Subcutaneous abdominal adipose tissue (tissue), 5 donors: Measurements from ENCODE around the gene ZNF468.
"Not testable (repeated sequence)": the region's sequence is repeated elsewhere in the genome, so short reads cannot be mapped to it uniquely, and the experiment has no call there.

Source experiments
- H3K27ac ChIP-seq: one replicate; pipeline ENCODE4 v1.7.0; 2013; ENCODE audit warnings: low read depth, mild to moderate bottlenecking, inconsistent platforms, low read length, moderate library complexity
- H3K27me3 ChIP-seq, 5 donors: one replicate each; pipeline ENCODE4 v1.7.0; 2013; ENCODE audit warnings: low read length in 5 of 5, inconsistent platforms in 1 of 5; ENCODE audit not compliant: control insufficient read depth in 5 of 5, insufficient read depth in 4 of 5
- H3K36me3 ChIP-seq, 5 donors: one replicate each; pipeline ENCODE4 v1.7.0; 2013; ENCODE audit warnings: low read length in 5 of 5; ENCODE audit not compliant: control insufficient read depth in 5 of 5, insufficient read depth in 5 of 5
- H3K4me1 ChIP-seq, 5 donors: one replicate each; pipeline ENCODE4 v1.7.0; 2013; ENCODE audit warnings: low read length in 5 of 5, mild to moderate bottlenecking in 3 of 5, moderate library complexity in 1 of 5; ENCODE audit not compliant: control insufficient read depth in 5 of 5, insufficient read depth in 5 of 5
- H3K4me3 ChIP-seq, 5 donors: one replicate each; pipeline ENCODE4 v1.7.0; 2013; ENCODE audit warnings: low read length in 5 of 5, low read depth in 1 of 5
- H3K9ac ChIP-seq, 5 donors: one replicate each; pipeline ENCODE4 v1.7.0; 2013; ENCODE audit warnings: low read length in 5 of 5, mild to moderate bottlenecking in 4 of 5, moderate library complexity in 3 of 5
- H3K9me3 ChIP-seq, 5 donors: one replicate each; pipeline ENCODE4 v1.7.0; 2013; ENCODE audit warnings: low read length in 5 of 5; ENCODE audit not compliant: control insufficient read depth in 5 of 5
- donor health status: healthy.
- donor health status: healthy.
- donor health status: healthy.
- donor health status: healthy.
- donor health status: healthy.

The ZNF468 gene

DNA sequence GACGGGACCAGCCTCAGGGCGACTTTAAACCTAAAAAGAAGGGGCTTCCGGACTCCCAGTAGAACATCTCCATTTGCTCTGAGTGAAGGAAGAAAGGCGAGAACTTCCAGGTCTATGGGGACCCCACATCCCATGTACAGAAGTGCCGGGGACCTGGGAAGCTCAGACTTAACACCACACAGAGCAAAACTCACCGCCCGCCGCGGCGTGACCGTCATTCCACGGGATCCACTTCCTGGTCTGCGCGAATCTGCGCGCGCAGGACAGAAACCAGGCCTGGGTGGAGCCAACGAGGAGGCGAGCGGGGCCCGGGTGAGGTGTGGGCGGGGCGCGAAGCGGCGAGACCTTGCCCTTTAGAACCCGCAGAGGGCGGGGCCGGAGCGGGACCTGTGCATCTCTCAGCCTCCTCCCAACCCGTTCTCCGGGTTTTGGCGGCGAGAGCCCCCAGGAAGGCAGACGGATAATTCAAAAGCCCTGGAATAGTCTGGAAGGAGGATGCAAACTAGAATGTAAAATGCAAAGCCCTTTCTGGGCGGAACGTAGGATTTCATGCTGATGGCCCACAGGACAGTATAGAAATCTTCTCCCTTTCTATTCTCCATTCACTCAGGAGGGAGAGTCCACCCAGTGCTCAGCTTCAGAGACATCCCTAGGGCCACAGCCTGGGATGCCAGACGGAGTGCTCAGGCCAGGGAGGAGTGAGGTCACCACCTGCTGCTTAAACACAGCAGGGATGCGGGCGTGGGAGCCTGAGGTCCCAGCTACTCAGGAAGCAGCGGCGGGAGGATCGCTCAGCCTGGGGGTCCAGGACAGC is at the start of gene ZNF468:
Gene ZNF468 (minus strand): TSS at position 242 of the 814 bp plus-strand sequence. CDS start 3,347 bp downstream, outside the sequence.
- peak within 1 kb of the TSS in 4 of 5 donors; percentile 68 to 84 (median 74) for H3K9ac ChIP-seq
- H3K36me3 ChIP-seq, result peaks cover 0 to 13% (median 9%) of the 10 kb centered on the region in 5 donors
- H3K4me1 ChIP-seq, H3K27me3 ChIP-seq, H3K27ac ChIP-seq, H3K9me3 ChIP-seq: not testable (repeated sequence)
- H3K4me3 ChIP-seq, result peak within 1 kb of the TSS; percentile 82 to 89 (median 87)

DNA sequence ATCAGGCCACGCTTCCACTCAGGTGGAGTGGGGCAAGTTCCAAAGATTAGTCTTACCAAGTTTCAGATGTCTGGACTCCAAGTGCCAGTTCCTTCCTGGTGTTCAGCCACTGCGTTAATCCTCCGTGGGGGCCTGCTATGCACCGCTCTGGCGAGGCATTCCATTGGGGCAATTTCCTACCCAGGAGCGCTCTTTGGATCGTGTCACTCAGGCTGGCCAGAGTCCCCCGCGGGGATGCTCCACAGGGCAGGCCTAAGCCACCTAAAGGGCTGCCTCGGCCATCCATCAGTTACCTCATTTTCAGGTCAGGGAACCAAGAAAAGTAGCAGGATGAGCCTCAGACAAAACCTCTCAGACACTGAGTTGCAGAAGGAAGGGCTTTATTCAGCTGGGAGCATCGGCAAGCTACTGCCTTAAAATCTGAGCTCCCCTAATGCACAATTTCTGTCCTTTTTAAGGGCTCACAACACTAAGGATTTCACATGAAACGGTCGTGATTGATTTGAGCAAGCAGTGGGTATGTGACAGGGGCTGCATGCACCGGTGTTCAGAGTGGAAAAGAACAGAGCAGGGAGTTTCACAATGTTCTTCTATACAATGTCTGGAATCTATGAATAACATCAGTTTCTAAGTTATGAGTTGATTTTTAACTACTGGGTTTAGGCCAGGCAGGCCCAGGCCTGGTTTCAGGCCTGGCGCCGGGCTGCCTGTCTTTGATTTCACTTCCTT is 46.8 kb upstream of the ZNF468 start:
- not testable (repeated sequence) for H3K27ac ChIP-seq, H3K4me3 ChIP-seq, H3K9ac ChIP-seq, H3K4me1 ChIP-seq, H3K27me3 ChIP-seq
- H3K9me3 ChIP-seq, result peaks cover 0 to 12% (median 0%) of the 10 kb centered on the region in 5 donors
- peaks cover 11 to 23% (median 19%) of the 10 kb centered on the region in 5 donors for H3K36me3 ChIP-seq

GRCh38 chr19:52901842-52902241 is 44.4 kb upstream of the ZNF468 start:
- H3K4me3 ChIP-seq, result no peak overlapping the region
- H3K9me3 ChIP-seq, result peaks cover 0 to 5% (median 0%) of the 10 kb centered on the region in 5 donors
- no peaks in the 10 kb centered on the region for H3K27me3 ChIP-seq
- peaks cover 0 to 11% (median 9%) of the 10 kb centered on the region in 5 donors for H3K4me1 ChIP-seq
- H3K9ac ChIP-seq, result no peak overlapping the region
- no peak overlapping the region for H3K27ac ChIP-seq
- H3K36me3 ChIP-seq, result peaks cover 0 to 9% (median 7%) of the 10 kb centered on the region in 5 donors

DNA sequence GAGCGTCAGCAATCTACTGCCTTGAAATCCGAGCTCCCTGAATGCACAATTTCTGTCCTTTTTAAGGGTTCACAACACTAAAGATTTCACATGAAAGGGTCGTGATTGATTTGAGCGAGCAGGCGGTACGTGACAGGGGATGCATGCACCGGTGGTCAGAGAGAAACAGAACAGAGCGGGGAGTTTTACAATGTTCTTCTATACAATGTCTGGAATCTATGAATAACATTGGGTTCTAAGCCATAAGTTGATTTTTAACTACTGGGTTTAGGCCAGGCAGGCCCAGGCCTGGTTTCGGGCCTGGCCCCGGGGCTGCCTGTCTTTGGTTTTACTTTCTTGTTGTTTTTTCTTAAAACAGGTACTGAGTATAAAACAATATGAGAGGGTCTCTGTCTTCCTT is 41.2 kb upstream of the ZNF468 start:
- not testable (repeated sequence) for H3K9me3 ChIP-seq, H3K4me3 ChIP-seq, H3K36me3 ChIP-seq, H3K9ac ChIP-seq, H3K27me3 ChIP-seq, H3K27ac ChIP-seq
- peaks cover 0 to 16% (median 14%) of the 10 kb centered on the region in 5 donors for H3K4me1 ChIP-seq

- Histone ChIP-seq H3K27me3 (no peaks in the 10 kb centered on the region), H3K36me3 (peaks cover 0 to 6% (median 2%) of the 10 kb centered on the region in 5 donors), H3K4me3 (peak overlapping the region; percentile 79 to 100 (median 85)), H3K27ac (peak overlapping the region; percentile 91), H3K4me1 (peaks cover 0 to 16% (median 14%) of the 10 kb centered on the region in 5 donors), H3K9me3 (no peaks in the 10 kb centered on the region), H3K9ac (peak overlapping the region in 4 of 5 donors; percentile 46 to 92 (median 82))
Observed at GRCh38 chr19:52898101-52898500, 40.7 kb upstream of the ZNF468 start.

GRCh38 chr19:52897138-52897935 is 39.9 kb upstream of the ZNF468 start, which contains the start of gene ZNF320:
TSS of gene ZNF320 (minus strand) at chr19:52897635. CDS start at chr19:52890255, 7,380 bp downstream.
- Histone ChIP-seq H3K9me3 (no peaks in the 10 kb centered on the region), H3K27me3 (no peaks in the 10 kb centered on the region), H3K36me3 (peaks cover 0 to 6% (median 2%) of the 10 kb centered on the region in 5 donors), H3K4me3 (peak within 1 kb of the TSS; percentile 79 to 100 (median 92)), H3K9ac (peak within 1 kb of the TSS; percentile 77 to 92 (median 84)), H3K4me1 (peaks cover 0 to 16% (median 14%) of the 10 kb centered on the region in 5 donors), H3K27ac (peak within 1 kb of the TSS; percentile 91)

DNA sequence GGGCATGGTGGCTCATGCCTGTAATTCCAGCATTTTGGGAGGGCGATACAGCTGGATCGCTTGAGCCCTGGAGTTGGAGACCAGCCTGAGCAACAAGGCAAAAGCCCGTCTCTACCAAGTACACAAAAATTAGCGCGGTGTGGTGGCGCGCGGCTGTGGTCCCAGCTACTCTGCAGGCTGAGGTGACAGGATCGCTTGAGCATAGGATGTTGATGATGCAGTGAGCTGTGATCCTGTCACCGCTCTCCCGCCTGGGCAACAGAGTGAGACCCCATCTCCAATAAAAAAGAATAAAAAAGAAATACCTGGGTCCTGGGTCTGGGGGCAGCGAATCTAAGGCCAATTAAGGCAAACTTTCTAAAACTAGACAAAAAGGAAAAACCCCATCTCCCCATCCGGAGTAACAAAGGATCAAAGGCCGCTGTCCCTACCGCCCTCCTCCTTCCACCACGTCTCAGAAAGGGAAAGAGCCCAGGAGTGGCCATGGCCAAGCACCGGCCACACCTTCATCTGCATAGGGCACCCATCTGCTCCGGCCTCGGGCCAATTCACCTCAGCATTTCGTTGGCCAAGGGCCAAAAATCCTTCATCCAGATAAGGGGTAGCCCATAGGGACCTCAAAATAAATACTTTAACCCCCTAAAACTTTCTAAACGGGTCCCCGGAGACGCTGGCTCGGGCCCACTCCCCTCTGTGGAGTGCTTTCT is 39.2 kb upstream of the ZNF468 start:
- Histone ChIP-seq H3K27ac (peak overlapping the region; percentile 91), H3K27me3 (no peaks in the 10 kb centered on the region), H3K4me3 (peak overlapping the region; percentile 79 to 100 (median 92)), H3K4me1 (peaks cover 0 to 16% (median 14%) of the 10 kb centered on the region in 5 donors), H3K36me3 (peaks cover 0 to 10% (median 3%) of the 10 kb centered on the region in 5 donors), H3K9me3 (no peaks in the 10 kb centered on the region), H3K9ac (peak overlapping the region; percentile 63 to 92 (median 84))

DNA sequence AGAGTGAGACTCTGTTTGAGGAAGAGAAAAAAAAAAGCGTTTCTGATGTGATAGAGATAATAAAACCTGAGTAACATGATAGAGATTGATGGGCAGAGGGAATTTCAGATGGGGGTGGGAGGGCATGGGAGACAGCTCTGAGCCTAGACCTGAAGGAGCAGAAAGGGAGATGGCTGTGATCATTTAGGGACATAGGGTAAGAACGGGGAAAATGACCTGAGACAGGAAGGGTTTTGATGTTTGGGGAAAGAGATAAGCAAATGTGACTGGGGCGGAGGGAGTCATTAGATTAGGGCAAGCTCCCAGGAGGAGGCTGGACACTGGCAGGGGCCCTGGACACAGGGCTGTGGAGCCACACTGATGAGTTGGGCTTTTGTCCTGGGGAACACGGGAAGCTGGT is 33.9 kb upstream of the ZNF468 start:
- H3K27ac ChIP-seq, result no peak overlapping the region
- H3K36me3 ChIP-seq, result peaks cover 11 to 51% (median 42%) of the 10 kb centered on the region in 5 donors
- no peak overlapping the region for H3K4me3 ChIP-seq
- H3K4me1 ChIP-seq, result peaks cover 0 to 1% (median under 1%) of the 10 kb centered on the region in 5 donors
- no peak overlapping the region for H3K9ac ChIP-seq
- H3K9me3 ChIP-seq, result no peaks in the 10 kb centered on the region
- H3K27me3 ChIP-seq, result no peaks in the 10 kb centered on the region

- Histone ChIP-seq H3K9me3 (no peaks in the 10 kb centered on the region), H3K27me3 (no peaks in the 10 kb centered on the region), H3K4me1 (no peaks in the 10 kb centered on the region), H3K36me3 (peaks cover 11 to 59% (median 49%) of the 10 kb centered on the region in 5 donors), H3K27ac (no peak overlapping the region), H3K9ac (no peak overlapping the region), H3K4me3 (no peak overlapping the region)
Observed at GRCh38 chr19:52889931-52890330, 32.5 kb upstream of the ZNF468 start.
